Putamen (tissue), 1 donor: ENCODE data around the gene SCAPER.
"Not testable (repeated sequence)": the region's sequence is repeated elsewhere in the genome, so short reads cannot be mapped to it uniquely, and the experiment has no call there.

ENCODE experiments used
- DNase-seq: peaks from one replicate; pipeline ENCODE4 v3.0.0-alpha.2; 2016; ENCODE audit warnings: low spot score

Gene SCAPER

DNA sequence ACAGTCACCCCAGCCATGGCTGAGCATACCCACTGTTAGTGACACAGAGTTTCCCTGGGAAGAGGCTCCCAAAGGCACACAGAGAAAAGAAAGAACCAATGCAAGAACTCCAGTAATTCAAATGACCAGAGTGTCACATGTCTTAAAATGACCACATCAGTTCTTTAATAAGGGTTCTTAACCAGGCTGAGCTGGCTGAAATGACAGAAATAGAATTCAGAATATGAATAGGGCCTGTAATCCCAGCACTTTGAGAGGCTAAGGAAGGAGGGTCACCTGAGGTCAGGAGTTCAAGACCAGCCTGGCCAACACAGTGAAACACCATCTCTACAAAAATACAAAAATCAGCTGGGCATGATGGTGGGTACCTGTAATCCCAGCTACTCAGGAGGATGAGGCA, 54.8 kb downstream of the SCAPER start:
- DNase-seq, result not testable (repeated sequence)

DNA sequence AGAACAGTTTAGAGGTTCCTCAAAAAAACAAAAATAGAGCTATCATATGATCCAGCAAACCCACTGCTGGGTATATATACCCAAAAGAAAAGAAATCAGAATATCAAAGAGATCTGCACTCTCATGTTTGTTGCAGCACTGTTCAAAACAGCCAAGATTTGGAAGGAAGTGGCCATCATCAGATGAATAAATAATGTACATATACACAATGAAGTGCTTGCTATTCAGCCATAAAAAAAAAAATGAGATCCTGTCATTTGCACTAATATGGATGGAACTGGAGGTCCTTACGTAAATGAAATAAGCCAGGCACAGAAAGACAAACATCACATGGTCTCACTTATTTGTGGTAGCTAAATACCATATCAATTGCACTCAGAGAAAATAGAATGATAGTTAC, 58.4 kb downstream of the SCAPER start:
- DNase-seq, result no peak

DNA sequence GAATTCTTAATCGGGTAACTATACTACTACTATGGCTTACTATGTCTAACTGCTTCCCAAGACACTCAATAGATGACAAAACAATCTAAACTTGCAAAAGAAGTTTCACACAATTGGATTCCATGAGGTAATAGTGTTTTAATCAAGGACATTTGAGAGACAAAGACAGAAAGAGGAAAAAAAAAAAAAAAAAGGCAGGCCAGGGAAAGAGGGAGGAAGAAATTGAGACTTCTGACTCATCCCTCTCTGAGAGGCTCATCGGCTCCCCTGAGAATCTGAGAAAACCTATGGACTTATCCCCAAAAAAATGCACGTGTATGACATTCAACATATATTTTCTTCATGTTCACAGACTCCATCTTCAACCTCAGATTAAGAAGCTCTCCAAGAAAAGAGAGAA, 61.0 kb downstream of the SCAPER start:
- no peak for DNase-seq

DNA sequence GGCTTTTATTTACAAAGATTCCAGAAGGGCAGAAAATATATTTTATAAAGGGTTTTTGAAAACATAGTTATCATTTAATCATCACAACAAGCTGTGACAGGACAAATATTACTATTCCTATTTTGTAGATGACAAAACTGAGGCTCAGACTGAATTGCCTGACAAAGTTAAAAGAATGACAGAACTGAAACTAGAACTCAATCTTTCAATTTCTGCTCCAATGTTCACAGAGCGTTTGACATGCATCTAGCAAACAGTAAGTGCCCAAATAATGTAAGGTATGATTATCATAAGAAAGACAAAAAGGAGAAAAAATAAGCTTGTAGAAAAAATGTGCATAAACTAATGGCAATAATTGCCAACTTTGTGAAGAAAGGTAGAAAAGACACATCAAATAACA, 61.9 kb downstream of the SCAPER start:
- DNase-seq, result no peak

DNA sequence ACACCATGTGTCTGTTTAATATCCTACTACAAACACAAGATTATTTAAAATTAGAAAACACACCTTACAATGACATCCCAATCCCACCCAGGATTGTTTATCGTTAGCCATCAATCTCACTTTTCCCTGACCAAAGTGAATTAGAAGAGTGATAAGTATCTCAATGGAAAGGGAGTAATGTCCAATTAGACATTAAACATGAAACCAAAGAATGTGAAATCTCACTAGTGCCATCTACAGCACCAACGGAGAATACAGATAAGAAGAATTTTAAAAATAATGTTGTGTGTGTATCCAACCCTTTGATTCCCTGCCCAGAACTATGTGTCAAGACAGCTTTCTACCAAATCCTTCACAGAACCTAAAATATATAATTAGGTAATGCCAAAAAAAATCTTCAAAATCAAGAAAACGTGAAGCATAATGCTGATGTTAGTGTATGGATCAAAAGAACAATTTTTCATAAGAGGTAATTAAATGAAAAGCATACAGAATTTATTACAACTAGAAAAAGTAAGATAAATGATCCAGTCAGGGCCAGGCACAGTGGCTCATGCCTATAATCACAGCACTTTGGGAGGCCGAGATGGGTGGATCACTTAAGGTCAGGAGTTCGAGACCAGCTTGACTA, 64.2 kb downstream of the SCAPER start:
- no peak for DNase-seq

DNA sequence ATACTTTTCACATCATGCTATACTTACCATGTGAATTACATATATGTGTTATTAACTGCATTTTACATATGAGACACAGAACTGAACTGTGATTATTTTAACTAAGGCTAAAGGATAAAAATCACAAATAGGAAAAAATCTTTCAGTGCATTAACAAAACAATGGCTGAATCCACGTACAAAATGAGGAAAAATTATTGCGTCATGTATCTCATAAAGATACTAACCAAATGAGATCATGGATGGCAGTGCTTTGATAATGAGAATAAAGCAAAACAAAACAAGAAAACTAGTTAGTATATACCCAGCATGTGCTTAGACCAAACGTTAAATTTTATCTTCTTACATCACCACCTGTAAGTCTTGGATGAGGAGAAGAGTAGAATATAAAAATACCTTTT, 66.0 kb downstream of the SCAPER start:
- no peak for DNase-seq

DNA sequence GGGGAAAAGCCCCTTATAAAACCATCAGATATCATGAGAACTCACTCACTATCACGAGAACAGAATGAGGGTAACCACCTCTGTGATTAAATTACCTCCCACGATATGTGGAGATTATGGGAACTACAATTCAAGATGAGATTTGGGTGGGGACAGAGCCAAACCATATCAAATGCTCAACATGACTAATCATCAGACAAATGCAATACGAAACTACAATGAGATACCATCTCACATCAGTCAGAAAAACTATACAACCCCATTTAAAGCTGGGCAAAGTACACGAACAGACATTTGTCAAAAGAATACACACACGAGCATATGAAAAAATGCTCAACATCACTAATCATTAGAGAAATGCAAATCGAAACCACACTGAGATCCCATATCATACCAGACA, 67.7 kb downstream of the SCAPER start:
- no peak for DNase-seq

DNA sequence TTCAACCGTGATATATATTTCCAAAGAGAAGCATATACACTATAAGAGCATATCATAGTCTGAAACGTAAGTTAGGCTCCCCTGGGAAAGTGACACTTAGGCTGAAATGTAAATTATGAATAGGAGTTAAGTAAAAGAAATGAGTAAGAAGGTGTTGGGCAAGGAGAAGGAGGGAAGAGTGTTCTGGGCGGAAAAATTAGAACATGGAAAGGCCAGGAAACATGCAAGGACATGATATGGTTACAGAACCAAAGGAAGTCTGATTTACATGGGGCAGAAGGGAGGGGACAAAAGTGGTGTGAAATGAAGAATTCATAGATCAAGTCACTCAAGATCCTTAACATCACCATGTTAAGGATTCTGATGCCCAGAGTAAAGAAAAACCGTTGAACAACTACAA, 75.2 kb downstream of the SCAPER start:
- DNase-seq, result no peak

DNA sequence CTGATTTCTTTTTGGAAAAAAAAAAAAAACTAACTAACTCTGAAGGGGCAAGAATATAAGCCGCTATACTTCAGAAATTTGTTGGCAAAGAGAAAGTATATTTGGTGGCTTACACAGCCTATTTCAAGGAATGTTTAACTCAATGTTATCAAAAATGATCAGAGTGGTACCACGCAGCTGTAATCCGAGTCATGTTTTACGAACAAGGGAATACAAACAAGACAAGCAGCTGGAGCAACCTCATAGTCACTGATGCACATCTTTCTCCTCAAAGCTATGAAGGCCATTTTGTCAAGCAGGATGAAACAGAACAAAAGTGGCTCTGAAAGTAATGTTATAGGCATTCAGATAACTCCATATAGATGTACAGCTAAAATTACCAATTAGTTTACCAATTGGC, 81.2 kb downstream of the SCAPER start:
- no peak for DNase-seq

DNA sequence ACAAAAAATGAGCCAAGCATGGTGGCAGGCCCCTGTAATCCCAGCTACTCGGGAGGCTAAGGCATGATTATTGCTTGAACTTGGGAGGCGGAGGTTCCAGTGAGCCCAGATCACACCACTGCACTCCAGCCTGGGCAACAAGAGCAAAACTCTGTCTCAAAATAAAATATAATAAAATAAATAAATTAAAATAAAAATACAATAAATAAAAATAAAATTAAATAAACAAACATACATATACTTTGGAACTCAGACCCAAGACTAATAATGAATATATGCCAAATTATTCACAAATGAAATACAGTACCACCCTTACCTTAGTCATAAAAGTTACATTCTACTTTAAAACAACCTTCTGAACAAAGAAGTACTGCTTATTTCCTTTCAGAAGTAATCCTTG, 81.8 kb downstream of the SCAPER start:
- DNase-seq, result no peak

DNA sequence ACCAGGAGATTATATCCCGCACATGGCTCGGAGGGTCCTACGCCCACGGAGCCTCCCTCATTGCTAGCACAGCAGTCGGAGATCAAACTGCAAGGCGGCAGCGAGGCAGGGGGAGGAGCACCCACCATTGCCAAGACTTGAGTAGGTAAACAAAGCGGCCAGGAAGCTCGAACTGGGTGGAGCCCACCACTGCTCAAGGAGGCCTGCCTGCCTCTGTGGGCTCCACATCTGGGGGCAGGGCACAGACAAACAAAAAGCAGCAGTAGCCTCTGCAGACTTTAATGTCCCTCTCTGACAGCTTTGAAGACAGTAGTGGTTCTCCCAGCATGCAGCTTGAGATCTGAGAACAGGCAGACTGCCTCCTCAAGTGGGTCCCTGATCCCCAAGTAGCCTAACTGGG, 86.2 kb downstream of the SCAPER start:
- DNase-seq, result not testable (repeated sequence)

DNA sequence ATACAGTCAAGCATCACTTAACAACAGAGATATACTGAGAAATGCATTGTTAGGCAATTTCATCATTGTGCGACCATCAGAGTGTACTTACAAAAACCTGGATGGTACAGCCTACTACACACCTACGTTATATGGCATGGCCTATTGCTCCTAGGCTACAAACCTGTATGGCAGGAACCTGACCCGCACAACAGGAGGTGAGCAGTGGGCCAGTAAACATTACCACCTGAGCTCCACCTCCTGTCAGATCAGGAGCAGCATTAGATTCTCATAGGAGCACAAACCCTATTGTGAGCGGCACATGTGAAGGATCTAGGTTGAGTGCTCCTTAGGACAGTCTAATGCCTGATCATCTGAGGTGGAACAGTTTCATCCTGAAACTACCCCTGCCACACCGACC, 89.7 kb downstream of the SCAPER start:
- no peak for DNase-seq

DNA sequence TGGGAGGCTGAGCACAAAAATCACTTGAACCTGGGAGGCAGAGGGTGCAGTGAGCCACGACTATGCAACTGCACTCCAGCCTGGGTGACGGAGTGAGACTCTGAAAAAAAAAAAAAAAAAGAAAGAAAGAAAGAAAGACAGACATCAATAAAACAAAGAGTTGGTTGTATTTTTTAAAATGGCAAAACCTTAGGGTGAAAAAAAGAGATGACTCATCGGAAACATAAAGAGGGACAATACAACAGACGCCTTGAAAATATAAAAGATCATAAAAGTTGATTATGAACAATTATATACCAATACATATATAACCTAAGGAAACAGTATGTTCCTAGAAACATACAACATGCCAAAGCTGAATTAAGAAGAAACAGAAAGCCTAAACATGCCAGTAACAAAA, 92.8 kb downstream of the SCAPER start:
- no peak for DNase-seq

DNA sequence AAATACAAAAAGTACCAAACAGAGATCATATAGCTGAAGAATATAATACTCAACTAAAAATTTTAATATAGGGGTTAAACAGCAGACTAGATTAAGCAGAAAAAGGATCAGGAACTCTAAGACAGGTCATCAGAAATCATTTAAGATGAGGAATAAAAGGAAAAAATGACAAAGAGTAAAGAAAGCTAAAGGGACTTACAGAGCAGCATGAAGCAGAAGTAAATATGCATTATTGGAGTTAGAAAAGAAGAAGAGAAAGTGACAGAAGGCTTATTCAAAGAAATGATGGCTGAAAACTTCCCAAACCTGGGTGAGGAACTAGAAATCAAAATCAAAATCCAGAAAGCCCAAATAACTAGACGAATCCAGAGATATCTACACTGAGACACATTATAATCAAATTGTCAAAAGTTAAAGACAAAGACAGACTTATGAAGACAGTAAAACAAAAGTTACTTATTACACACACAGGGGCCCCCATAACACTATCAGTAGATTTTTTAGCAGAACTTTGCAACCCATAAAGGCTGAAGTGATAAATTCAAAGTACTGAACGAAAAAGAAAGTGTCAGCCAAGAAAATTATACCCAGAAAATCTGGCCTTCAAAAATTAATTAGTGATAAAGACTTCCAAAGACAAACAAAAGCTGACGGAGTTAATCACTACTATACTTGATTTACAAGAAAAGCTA, 95.6 kb downstream of the SCAPER start:
- DNase-seq, result no peak

DNA sequence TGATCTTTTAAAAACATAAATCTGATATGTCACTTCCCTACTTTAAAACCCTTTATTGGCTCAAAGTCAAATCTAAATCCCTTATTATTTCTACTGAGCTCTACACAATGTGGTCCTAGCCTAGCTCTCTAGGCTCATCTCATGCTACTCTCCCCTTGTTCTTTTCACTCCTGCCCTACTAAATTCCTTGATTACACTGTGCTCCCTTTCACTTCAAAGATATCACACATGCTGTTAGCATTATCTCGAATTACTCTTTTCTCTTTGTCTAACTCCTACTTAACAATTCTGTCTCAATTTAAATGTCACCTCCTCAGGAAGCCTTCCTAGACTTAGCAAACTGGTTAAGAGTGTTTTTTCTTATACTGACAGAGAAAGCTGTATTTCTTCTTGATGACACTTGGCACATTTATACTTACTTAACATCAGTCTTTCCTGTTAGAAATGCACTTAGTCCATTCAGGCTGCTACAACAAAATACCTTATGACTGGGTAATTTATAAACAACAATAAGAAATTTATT, 102.0 kb downstream of the SCAPER start:
- DNase-seq, result no peak

DNA sequence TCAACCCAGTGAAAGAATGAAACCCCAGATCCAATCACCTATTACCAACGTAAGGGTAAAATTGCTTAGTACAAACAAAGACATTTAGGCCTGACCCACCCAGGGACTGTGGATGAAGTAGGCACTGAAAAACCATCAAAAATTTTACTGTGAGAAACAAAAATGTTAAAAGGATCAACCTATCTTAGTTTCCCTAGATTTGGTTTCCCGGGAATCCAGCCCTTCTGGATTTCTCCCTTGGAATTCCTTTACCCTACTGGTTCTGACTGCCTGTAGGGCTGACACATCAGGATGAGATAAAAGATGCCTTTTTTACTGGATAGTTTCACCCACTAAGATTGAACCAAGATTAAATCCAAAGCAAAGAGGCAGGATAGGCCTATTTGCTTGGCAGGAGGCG, 102.7 kb downstream of the SCAPER start:
- DNase-seq, result no peak

DNA sequence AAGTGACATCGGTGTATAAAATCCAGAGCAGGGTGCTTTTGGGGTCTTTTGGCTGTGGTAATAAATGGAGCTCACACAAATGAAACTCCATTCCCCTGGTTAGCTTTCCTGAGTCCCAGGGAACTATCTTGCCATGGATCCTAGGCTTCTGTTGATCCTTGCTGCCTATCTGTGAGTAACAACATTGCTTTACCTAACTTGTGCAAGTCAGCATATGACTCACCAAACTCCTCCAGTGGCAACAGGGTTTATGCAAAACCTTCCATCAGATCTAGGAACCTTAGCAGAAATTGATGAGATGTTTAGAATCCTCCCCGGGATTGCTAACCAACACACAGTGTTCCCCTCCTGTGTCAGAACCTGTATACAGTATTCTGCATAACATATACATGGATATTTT, 105.4 kb downstream of the SCAPER start:
- no peak for DNase-seq

DNA sequence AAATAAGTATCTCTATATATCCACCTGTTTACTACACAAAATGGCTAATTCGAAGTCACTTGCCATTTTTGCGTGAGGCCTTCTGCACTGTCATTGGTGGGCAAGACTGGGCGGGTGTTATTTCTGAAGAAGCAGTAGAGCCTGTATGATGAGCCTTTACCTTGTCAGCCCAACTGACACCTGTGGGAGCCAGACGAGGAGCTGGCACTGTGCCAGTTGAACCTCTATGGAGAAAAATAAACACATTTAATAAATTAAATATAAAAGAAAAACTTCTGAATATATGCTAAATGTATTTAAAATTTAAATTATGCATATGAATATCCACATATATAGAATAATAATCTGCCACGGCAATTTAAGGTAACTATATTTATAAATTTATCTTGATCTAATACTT, 109.9 kb downstream of the SCAPER start:
- DNase-seq, result no peak

DNA sequence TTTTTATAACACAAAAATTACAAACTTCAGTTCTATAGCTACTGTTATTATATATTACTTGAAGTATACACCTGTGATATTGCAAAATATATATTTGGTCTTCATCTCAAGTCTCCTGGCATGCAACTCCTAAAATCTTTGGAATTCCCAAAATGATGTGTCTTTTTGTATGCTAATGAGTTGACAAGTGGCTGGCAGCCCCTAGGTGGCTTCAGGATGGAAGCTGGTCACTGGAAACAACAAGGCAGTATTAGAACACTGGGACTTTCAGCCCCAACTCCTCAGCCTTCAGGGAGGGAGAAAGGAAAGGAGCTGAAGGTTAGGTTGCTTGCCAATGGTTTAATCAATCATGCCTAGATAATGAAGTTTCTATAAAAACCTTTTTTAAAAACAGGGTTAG, 112.0 kb downstream of the SCAPER start:
- DNase-seq, result no peak

DNA sequence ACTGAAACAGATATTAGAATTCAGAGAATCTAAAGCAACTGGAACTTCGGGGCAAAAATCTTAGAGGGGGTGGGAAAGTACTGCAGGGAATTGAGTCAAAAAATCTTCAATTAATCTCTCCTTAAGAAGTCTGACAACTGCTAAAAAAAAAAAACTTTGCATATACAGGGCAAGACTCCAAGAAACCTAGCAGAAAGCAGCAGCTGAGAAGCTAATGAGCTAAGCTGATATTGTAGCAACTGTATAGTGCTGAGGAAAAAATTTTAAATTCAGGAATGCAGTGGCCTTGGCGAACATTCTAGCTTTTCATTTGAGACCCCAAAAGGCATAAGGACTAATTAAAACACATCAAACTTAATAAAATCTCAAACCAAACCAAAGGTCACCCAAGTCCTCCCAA, 113.6 kb downstream of the SCAPER start:
- no peak for DNase-seq

DNA sequence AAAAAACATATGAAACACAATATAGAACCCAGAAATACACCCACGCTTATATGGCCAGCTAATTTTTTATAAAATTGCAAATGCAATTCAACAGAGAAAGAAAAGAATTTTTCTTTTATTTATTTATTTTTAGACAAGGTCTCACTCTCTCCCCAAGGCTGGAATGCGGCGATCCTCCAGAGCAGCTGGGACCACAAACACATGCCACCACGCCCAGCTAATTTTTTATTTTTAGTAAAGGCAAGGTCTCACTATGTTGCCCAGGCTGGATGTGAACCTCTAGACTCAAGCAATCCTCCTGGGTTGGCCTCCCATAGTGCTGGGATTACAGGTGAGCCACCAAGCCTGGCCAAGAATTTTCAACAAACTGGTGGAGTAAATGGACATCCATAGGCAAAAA, 117.9 kb downstream of the SCAPER start:
- DNase-seq, result no peak

DNA sequence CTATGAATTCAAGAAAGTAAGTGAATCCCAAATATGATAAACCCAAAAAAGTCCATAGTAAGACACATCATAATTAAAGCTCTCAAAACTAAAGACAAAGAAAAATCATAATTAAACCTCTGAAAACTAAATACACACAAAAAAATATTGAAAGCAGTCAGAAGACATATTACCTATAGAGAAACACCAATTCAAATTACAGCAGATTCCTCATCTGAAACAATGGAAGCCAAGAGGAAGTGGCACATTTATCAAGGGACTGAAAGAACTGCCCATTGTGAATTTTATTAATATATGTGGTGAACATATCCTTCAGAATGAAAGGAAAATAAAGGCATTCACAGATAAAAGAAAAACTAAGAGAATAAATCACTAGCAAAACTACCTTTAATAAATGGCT, 128.2 kb downstream of the SCAPER start:
- no peak for DNase-seq

DNA sequence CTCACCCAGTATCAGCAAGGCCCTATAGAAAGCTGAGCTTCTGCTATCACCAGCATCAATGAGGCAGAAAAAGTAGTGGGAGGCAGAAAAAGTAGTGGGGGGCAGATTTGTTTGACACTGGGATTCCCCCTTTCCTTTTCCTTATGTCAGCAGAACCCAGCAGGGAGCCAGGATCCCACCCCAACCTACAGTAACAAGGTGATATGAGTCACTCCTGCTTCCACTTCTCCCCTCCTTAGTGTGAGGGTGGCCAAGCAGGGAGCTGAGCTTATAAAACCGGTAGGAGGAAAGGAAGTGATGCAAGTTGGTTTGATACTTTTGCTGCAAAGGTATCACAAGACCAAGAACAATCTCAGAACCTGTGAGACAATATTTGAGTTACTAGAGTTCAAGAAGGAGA, 128.7 kb downstream of the SCAPER start:
- no peak for DNase-seq

DNA sequence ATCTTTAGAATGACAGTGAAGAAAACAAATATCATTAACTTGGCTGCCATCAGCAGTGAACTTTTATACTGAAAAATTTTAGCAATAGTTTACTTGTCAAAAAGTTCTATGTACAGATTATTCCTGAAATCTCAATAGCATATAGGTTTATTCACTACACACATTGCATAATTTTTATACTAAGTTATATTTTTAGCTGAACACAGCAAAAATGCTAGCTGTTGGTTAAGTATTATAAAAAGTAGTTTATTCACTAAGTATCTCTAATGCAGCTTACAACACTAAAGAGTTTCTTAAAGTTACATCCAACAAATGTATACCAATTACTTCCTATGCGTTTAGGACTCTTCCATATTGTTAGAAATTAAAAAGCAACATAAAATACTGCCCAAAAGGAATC, 131.9 kb downstream of the SCAPER start:
- no peak for DNase-seq
